MM.1S (cell line): ENCODE results near the gene FYN.

Experiments used
- DNase-seq: peaks from one replicate; pipeline ENCODE4 v3.0.0-alpha.2; 2015
- H2AFZ ChIP-seq: fragments of 300-600 bp; sonication (generic); 2 replicates; pipeline ENCODE4 v1.6.0; 2016; ENCODE audit warnings: antibody characterized with exemption, low read length
- H3F3A ChIP-seq: fragments of 300-600 bp; sonication (generic); 2 replicates; pipeline ENCODE4 v1.6.1; 2016; ENCODE audit warnings: mild to moderate bottlenecking, antibody characterized with exemption, low read length, moderate library complexity, mixed read lengths; ENCODE audit not compliant: insufficient read depth
- H3K27ac ChIP-seq: fragments of 300-600 bp; sonication (generic); 2 replicates; pipeline ENCODE4 v1.5.1; 2016; ENCODE audit warnings: mild to moderate bottlenecking, low read length
- H3K27me3 ChIP-seq: fragments of 300-600 bp; sonication (generic); replicated peaks from 2 replicates; pipeline ENCODE4 v1.6.0; 2016; ENCODE audit warnings: low read length; ENCODE audit not compliant: insufficient read depth
- H3K36me3 ChIP-seq: fragments of 300-600 bp; sonication (generic); replicated peaks from 2 replicates; pipeline ENCODE4 v1.6.1; 2016; ENCODE audit warnings: mild to moderate bottlenecking, low read length, mixed read lengths; ENCODE audit not compliant: insufficient read depth
- H3K4me1 ChIP-seq: fragments of 300-600 bp; sonication (generic); 2 replicates; pipeline ENCODE4 v1.6.1; 2016; ENCODE audit warnings: low read length, mixed read lengths
- H3K4me2 ChIP-seq: fragments of 300-600 bp; sonication (generic); 2 replicates; pipeline ENCODE4 v1.6.0; 2016; ENCODE audit warnings: low read depth, low read length
- H3K4me3 ChIP-seq: fragments of 300-600 bp; sonication (generic); 2 replicates; pipeline ENCODE4 v1.5.1; 2016; ENCODE audit warnings: low read length, mixed read lengths
- H3K79me2 ChIP-seq: fragments of 300-600 bp; sonication (generic); 2 replicates; pipeline ENCODE4 v1.6.1; 2016; ENCODE audit warnings: mixed run types, low read length, mixed read lengths
- H3K9ac ChIP-seq: fragments of 300-600 bp; sonication (generic); 2 replicates; pipeline ENCODE4 v1.6.1; 2016; ENCODE audit warnings: low read length, mixed read lengths
- H3K9me2 ChIP-seq: fragments of 300-600 bp; sonication (generic); replicated peaks from 2 replicates; pipeline ENCODE4 v1.6.1; 2016; ENCODE audit warnings: mild to moderate bottlenecking, low read length, mixed read lengths; ENCODE audit not compliant: insufficient read depth
- H3K9me3 ChIP-seq: fragments of 300-600 bp; sonication (generic); replicated peaks from 2 replicates; pipeline ENCODE4 v1.6.1; 2016; ENCODE audit warnings: mild to moderate bottlenecking, low read length, mixed read lengths; ENCODE audit not compliant: insufficient read depth
- H4K20me1 ChIP-seq: fragments of 300-600 bp; sonication (generic); 2 replicates; pipeline ENCODE4 v1.6.1; 2016; ENCODE audit warnings: mild to moderate bottlenecking, low read length, moderate library complexity, mixed read lengths; ENCODE audit not compliant: insufficient read depth
- EZH2 ChIP-seq: fragments of 300-600 bp; sonication (generic); optimal IDR thresholded peaks from 2 replicates; pipeline ENCODE3; 2017; ENCODE audit warnings: low read depth, mild to moderate bottlenecking, antibody characterized with exemption, low read length, mixed read lengths
- EZH2phosphoT487 ChIP-seq: fragments of 300-600 bp; sonication (generic); IDR thresholded peaks from 2 replicates; pipeline ENCODE4 v1.6.1; 2018; ENCODE audit warnings: antibody characterized with exemption, low read length
- TF ChIP-seq, protein P1 (sequence below): fragments of 300-600 bp; sonication (generic); IDR thresholded peaks from 2 replicates; pipeline ENCODE4 v1.5.1; 2016; ENCODE audit warnings: antibody characterized with exemption, low read length, mixed read lengths

FYN gene

DNA sequence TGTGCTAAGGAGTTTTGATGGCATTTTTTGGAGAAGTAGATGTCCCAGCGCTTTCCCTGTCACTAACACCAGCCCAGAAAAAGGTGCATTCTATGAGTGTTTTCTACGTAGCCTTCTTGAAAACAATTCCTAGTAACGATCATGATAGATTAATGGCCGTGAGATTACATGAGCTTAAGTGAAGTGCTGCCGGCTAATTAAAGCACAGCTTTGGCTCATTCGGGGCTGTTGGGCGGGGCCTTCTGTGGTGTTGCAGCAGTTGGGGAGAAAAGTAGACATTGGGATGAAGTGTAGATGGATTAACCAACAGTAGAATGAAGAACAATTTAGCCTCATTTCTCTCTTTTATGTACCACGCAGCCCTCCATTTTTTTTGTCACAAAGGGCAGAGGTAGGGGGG is 246.8 kb downstream of the FYN start:
- H3K4me1 ChIP-seq: no peaks in the 10 kb centered on the region
- no peak overlapping the region for H3K4me2 ChIP-seq
- H4K20me1 ChIP-seq: no peaks in the 10 kb centered on the region
- H3K36me3 ChIP-seq: no peaks in the 10 kb centered on the region
- no peaks in the 10 kb centered on the region for H3K9me3 ChIP-seq
- no peaks in the 10 kb centered on the region for H3K27me3 ChIP-seq
- no peak for DNase-seq
- no peaks in the 10 kb centered on the region for H3F3A ChIP-seq
- H2AFZ ChIP-seq: no peak overlapping the region
- no peak overlapping the region for H3K4me3 ChIP-seq
- no peaks in the 10 kb centered on the region for H3K79me2 ChIP-seq
- TF ChIP-seq EZH2phosphoT487: no peak
- TF ChIP-seq, protein P1, sequence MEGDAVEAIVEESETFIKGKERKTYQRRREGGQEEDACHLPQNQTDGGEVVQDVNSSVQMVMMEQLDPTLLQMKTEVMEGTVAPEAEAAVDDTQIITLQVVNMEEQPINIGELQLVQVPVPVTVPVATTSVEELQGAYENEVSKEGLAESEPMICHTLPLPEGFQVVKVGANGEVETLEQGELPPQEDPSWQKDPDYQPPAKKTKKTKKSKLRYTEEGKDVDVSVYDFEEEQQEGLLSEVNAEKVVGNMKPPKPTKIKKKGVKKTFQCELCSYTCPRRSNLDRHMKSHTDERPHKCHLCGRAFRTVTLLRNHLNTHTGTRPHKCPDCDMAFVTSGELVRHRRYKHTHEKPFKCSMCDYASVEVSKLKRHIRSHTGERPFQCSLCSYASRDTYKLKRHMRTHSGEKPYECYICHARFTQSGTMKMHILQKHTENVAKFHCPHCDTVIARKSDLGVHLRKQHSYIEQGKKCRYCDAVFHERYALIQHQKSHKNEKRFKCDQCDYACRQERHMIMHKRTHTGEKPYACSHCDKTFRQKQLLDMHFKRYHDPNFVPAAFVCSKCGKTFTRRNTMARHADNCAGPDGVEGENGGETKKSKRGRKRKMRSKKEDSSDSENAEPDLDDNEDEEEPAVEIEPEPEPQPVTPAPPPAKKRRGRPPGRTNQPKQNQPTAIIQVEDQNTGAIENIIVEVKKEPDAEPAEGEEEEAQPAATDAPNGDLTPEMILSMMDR: no peak
- TF ChIP-seq EZH2: no peak
- H3K9ac ChIP-seq: no peak overlapping the region
- H3K9me2 ChIP-seq: no peaks in the 10 kb centered on the region
- H3K27ac ChIP-seq: no peak overlapping the region

DNA sequence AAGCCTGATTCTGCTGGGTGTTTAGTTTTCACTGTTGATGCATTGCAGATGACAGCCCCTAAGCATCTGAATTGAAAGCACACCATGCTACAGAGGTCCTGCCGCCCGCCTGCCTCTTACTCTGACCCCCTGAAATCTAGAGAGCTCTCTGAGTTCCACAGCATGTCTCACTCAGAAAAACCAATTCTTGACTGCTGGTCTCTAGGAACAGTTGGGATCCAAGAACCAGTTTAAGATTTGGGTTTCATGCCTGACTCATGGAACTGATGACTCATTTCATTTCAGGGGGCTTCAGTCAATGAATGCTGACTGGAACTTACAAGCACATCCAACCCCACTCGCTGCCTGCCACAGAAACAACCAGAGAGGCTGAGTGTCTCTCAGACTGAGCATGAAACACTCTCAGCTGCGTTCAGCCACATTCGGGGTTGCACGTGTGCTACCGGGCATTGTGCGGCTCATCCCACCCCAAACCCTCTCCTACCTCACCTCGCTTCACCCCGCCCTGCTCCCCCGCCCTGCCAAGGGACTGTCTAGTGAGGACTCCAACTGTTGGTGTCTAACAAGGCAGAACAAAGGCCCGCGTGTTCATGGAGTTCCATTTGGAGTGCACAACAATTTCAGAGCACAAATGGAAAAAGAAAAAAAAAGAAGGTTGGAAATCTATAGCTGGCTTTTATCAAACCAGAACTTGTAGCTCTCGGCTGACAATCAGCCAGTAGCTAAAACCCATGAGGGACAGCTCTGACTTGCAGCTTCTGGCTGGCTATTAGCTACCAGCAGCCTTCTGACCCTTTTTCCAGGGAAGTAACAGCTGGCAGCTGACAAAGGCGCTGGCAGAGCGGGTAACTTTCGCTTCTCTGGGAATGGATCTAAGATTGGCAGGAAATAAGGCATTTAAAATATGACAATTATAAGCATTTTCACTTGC is 247.5 kb downstream of the FYN start:
- Histone ChIP-seq H2AFZ (no peak overlapping the region), H3K4me1 (no peaks in the 10 kb centered on the region), H3K9ac (no peak overlapping the region), H3K79me2 (no peaks in the 10 kb centered on the region), H4K20me1 (no peaks in the 10 kb centered on the region), H3F3A (no peaks in the 10 kb centered on the region), H3K9me3 (no peaks in the 10 kb centered on the region), H3K4me3 (no peak overlapping the region), H3K36me3 (no peaks in the 10 kb centered on the region), H3K4me2 (no peak overlapping the region), H3K27me3 (no peaks in the 10 kb centered on the region), H3K9me2 (no peaks in the 10 kb centered on the region), H3K27ac (no peak overlapping the region)
- DNase-seq: no peak
- TF ChIP-seq EZH2: no peak
- TF ChIP-seq, protein P1: no peak
- TF ChIP-seq EZH2phosphoT487: no peak

DNA sequence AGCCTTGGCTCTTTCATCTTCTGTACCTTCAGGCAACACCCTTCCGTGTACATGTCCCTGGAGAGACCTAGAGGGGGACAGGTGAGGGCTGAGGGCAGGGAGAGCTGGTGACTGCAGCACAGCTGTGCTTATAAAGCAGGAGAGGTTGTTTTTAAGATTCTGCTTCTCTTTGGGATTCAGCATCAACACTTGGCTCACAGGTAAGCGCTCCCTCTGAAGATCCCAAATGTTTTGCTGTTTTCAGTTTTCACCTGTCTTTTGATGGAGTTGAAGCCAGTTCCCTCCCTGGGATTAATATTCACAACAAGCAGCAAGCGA is 248.2 kb downstream of the FYN start:
- no peaks in the 10 kb centered on the region for H3K9me3 ChIP-seq
- no peaks in the 10 kb centered on the region for H3K36me3 ChIP-seq
- no peak overlapping the region for H3K4me2 ChIP-seq
- H3K79me2 ChIP-seq: no peaks in the 10 kb centered on the region
- H3K27me3 ChIP-seq: no peaks in the 10 kb centered on the region
- no peaks in the 10 kb centered on the region for H3K4me1 ChIP-seq
- no peak for DNase-seq
- no peaks in the 10 kb centered on the region for H4K20me1 ChIP-seq
- H3K9ac ChIP-seq: no peak overlapping the region
- H3K27ac ChIP-seq: no peak overlapping the region
- TF ChIP-seq EZH2 (no peak), EZH2phosphoT487 (no peak)
- TF ChIP-seq, protein P1: no peak
- no peak overlapping the region for H2AFZ ChIP-seq
- H3K4me3 ChIP-seq: no peak overlapping the region
- no peaks in the 10 kb centered on the region for H3F3A ChIP-seq
- no peaks in the 10 kb centered on the region for H3K9me2 ChIP-seq
